ENCODE measurements around the gene GLI2.

GLI2 gene

DNA sequence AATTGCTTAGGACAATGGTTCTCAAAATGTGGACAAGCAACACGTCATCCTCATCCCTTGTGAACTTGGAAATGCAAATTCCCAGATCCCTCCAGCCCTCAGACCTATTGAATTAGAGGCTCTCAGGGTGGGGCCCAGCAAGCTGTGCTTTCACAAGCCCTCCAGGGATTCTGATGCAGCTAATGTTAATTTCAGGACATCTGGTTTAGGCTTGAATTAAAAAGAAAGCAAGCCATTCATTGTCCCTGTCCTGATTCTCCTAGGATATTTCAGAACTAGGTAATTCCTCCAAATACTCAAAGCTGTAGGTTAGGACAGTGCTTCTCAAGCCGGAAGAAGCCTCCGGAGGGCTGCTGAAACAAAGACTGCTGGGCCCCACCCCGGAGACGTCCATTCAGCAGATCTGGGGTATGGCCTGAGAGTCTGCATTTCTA lies 26.0 kb upstream of the GLI2 start:
- H3K4me3 ChIP-seq (ENCODE audit: low read depth, low read length) = no peak overlapping the region
- TF ChIP-seq, protein P1, sequence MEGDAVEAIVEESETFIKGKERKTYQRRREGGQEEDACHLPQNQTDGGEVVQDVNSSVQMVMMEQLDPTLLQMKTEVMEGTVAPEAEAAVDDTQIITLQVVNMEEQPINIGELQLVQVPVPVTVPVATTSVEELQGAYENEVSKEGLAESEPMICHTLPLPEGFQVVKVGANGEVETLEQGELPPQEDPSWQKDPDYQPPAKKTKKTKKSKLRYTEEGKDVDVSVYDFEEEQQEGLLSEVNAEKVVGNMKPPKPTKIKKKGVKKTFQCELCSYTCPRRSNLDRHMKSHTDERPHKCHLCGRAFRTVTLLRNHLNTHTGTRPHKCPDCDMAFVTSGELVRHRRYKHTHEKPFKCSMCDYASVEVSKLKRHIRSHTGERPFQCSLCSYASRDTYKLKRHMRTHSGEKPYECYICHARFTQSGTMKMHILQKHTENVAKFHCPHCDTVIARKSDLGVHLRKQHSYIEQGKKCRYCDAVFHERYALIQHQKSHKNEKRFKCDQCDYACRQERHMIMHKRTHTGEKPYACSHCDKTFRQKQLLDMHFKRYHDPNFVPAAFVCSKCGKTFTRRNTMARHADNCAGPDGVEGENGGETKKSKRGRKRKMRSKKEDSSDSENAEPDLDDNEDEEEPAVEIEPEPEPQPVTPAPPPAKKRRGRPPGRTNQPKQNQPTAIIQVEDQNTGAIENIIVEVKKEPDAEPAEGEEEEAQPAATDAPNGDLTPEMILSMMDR (IDR thresholded peaks at IDR 0.05; ENCODE audit: low read depth, low read length, missing control alignments) = no peak
- DNase-seq (ENCODE audit: low read depth) = no peak

DNA sequence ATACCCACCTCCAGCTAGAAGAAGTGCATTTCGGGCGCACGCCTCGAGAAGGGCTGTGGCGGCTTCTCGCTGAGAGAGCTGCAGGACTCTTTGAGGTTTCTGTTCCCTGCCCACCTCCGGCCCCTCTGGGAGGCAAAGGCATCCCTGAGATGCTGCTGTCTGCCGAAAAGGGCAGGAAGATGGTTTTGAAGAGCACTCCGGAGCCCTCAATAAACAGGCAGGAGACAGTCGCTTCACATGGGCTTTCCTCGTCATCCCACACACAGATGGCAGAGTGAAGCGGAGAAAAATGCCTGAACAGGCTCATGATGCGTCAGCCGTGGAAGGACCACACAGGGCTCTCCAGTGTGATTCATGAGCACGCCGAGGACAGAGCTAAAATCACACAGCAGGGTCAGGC lies 25.4 kb upstream of the GLI2 start:
- TF ChIP-seq, protein P1 (IDR thresholded peaks at IDR 0.05; ENCODE audit: low read depth, low read length, missing control alignments) = no peak
- no peak overlapping the region for H3K4me3 ChIP-seq (ENCODE audit: low read depth, low read length)
- DNase-seq (ENCODE audit: low read depth) = no peak

DNA sequence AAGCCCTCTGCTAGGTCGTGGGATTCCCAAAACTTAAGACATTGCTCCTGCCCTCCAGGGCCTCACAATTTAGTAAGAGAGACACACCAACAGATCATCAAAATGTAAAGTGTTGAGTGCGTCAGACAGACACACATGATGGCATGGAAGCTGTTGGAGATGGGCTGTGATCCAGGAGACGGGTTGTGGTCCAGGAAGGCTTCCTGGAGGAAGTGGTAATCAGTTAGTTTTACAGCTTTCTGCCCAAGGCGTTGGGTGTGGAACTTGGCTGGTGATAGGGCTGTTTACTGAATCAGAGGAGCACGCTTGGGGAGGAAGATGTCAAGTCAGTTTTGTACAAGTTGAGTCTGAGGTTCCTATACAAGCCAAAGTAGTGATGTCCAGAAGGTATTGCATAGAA lies 24.0 kb upstream of the GLI2 start:
- DNase-seq (ENCODE audit: low read depth) = no peak
- H3K4me3 ChIP-seq (ENCODE audit: low read depth, low read length) = no peak overlapping the region
- TF ChIP-seq, protein P1 (IDR thresholded peaks at IDR 0.05; ENCODE audit: low read depth, low read length, missing control alignments) = no peak

DNA sequence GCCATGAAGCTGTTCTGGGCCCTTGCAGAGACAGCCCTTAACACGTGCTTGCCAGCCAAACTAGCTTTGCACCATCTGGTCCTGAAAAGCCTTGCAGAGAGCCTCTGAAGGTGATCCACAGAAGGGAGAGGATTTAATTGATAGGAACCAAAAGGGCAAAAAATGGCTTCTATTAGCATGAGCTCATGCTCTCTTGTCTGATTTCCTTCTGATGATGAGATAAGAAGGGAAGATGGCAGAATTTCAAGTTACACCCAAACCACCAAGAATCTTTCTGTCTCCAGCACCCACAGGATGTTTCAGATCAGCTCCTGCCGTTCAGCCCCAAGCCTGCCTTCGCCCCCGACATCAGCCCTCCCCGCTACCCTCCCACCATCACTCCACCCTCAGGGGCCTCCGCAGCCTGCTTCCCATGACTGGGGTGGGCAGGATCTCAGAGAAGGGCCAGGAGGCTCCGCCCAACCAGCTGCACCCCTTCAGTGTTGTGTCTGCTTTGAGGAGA lies 23.4 kb upstream of the GLI2 start:
- TF ChIP-seq, protein P1 (IDR thresholded peaks at IDR 0.05; ENCODE audit: low read depth, low read length, missing control alignments) = no peak
- no peak for DNase-seq (ENCODE audit: low read depth)
- no peak overlapping the region for H3K4me3 ChIP-seq (ENCODE audit: low read depth, low read length)

DNA sequence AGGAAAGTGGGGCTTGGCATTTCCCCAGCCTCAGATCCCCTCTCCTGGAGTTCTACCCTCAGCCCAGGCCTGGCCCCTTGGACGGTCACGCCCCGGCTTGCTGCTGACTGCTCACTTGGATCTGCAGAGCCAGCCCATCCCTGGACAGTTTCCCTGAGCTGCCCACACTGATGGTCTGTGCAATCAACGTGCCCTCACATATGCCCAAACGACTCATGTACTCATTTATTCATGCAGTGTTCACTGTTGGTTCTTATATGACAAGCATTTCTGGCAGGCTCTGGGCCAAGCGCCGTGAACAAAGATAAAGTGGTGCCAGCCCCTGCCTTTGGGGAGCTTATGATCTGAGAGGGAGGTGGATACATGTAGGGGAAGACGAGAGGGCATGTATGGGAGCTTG lies 20.3 kb upstream of the GLI2 start:
- TF ChIP-seq, protein P1 (IDR thresholded peaks at IDR 0.05; ENCODE audit: low read depth, low read length, missing control alignments) = no peak
- H3K4me3 ChIP-seq (ENCODE audit: low read depth, low read length) = no peak overlapping the region
- DNase-seq (ENCODE audit: low read depth) = no peak

DNA sequence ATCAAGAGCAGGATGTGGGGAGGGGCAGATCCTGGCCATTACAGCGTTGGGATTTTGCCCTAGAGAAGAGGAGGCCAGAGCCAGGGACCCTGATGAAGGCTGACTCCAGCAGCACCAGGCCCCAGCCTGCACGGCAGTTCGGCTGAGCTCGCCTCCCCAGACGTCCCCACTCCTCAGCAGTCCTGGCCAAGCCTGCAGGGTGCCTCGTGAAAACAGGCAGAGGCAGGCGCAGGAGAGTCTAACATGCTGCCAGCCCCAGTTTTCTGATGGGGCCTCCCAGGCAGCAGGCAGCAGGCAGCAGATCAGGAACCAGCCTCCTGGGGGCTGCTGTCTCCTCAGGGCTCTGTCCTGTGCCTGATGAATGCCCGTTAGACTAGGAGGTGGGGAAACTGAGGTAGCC lies 19.7 kb upstream of the GLI2 start:
- TF ChIP-seq, protein P1 (IDR thresholded peaks at IDR 0.05; ENCODE audit: low read depth, low read length, missing control alignments) = no peak
- DNase-seq (ENCODE audit: low read depth) = no peak

More for the DNA sequence above, 19.7 kb upstream of the GLI2 start:
- no peak overlapping the region for H3K4me3 ChIP-seq (ENCODE audit: low read depth, low read length)

Measured in GM12864 (cell line).